NCI-H2029 (cell line): ENCODE measurements around the gene SAP30L.

Source experiments
- DNase-seq: peaks from one replicate; lab custom pipeline; 2025; lab: John Stamatoyannopoulos, UW

SAP30L gene

DNA sequence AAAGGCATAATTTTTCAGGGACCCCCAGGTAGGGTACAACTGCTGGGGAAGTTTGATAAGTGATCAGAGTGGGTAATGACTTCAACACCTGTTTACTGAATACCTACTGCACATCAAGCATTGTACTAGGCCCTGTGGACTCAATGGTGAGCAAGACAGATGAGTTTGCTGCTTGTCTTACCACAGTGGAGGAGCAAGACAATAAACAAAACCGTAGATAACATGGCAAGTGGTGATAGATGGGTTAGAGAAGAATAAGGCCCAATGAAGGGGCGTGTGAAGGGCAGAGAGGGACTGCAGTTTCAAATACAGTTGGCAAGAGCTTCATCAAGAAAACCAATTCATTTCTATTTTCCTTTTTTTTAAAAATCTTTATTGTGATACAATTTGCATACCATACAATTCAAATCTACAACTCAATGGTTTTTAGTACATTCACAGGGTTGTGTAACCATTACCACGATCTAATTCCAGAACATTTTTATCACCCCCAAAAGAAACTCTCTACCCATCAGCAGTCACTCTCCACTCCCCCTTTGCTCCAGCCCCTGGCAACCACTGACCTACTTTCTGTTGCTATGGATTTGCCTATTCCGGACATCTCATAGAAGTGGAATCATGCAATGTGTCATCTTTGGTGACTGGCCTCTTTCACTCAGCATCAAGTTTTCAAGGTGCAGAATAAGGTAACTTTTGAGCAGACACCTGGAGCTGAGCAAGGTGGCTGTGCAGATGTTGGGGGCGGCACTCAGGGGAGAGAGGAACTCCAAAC lies 64.2 kb downstream of the SAP30L start:
- DNase-seq = no peak
